Measurements from ENCODE around the gene CASS4. TPM values are rescaled to one million over a fixed set of nuclear protein-coding genes. Genes with fewer than 3 reads are reported as not detected.

Gene CASS4
- total RNA-seq, 1 donor from 2014 or later: 0.26 TPM

GRCh38 chr20:56437196-56437960 lies 25.3 kb downstream of the CASS4 start:
- no peaks in the 10 kb centered on the region for H3K27me3 Mint-ChIP-seq
- H3K4me1 Mint-ChIP-seq (ENCODE audit: low read depth): no peaks in the 10 kb centered on the region
- no peak overlapping the region for H3K27ac Mint-ChIP-seq
- TF ChIP-seq CTCF (IDR thresholded peaks at IDR 0.05; ENCODE audit: unreplicated experiment): no peak
- H3K4me3 Mint-ChIP-seq (ENCODE audit: low read depth): no peak overlapping the region
- DNase-seq (ENCODE audit: low spot score, unreplicated experiment): no peak
- no peaks in the 10 kb centered on the region for H3K36me3 Mint-ChIP-seq (ENCODE audit: insufficient read depth)
- H3K9me3 Mint-ChIP-seq (ENCODE audit: low read depth): no peaks in the 10 kb centered on the region

DNA sequence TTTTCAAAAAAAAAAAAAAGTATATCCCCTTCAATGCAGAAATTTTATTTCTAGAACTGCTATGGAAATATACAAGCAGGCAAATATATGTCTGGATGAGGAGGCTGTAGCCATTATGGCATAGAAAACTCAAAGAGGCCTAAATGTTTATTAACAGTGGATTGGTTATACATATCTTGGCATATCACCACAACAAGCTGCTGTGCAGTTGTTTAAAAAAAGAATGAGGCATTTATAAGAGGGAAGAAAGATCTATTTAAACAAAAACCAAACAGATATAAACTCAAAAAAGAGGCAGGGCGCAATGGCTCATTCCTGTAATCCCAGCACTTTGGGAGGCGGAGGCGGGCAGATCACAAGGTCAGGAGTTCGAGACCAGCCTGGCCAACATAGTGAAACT lies 26.2 kb downstream of the CASS4 start:
- H3K9me3 Mint-ChIP-seq (ENCODE audit: low read depth): no peaks in the 10 kb centered on the region
- TF ChIP-seq CTCF (IDR thresholded peaks at IDR 0.05; ENCODE audit: unreplicated experiment): no peak
- no peaks in the 10 kb centered on the region for H3K36me3 Mint-ChIP-seq (ENCODE audit: insufficient read depth)
- H3K4me3 Mint-ChIP-seq (ENCODE audit: low read depth): no peak overlapping the region
- no peaks in the 10 kb centered on the region for H3K27me3 Mint-ChIP-seq
- H3K4me1 Mint-ChIP-seq (ENCODE audit: low read depth): no peaks in the 10 kb centered on the region
- DNase-seq (ENCODE audit: low spot score, unreplicated experiment): no peak
- no peak overlapping the region for H3K27ac Mint-ChIP-seq

DNA sequence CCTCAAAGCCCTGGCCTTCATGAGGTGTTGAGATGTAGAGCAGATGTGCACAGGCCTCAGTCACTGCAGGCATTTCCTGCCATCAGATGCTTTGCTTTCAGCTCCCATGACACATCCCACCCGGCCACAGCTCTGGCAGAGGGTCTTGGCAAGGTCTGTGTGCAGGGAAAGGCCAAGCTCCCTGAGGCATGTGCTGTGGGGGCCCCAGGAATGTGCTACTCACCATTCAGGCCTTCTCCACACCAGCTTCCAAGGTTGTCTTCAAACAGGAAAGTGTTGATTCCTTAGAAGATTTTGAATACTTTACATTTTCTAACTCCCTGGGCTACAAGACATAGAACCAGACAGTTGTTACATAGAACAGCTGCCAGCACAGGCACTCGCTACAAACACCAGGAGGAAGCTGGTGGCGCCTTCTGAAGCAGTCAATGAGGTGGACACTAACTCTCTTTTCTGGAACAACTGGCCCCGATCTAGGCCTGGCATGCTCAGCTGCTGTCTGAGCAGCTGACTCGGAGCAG lies 27.8 kb downstream of the CASS4 start:
- Mint-ChIP-seq H3K4me3 (ENCODE audit: low read depth) (no peak overlapping the region), H3K9me3 (ENCODE audit: low read depth) (no peaks in the 10 kb centered on the region), H3K4me1 (ENCODE audit: low read depth) (no peaks in the 10 kb centered on the region), H3K36me3 (ENCODE audit: insufficient read depth) (no peaks in the 10 kb centered on the region), H3K27ac (no peak overlapping the region), H3K27me3 (no peaks in the 10 kb centered on the region)
- no peak for DNase-seq (ENCODE audit: low spot score, unreplicated experiment)
- no peak for TF ChIP-seq CTCF (IDR thresholded peaks at IDR 0.05; ENCODE audit: unreplicated experiment)

DNA sequence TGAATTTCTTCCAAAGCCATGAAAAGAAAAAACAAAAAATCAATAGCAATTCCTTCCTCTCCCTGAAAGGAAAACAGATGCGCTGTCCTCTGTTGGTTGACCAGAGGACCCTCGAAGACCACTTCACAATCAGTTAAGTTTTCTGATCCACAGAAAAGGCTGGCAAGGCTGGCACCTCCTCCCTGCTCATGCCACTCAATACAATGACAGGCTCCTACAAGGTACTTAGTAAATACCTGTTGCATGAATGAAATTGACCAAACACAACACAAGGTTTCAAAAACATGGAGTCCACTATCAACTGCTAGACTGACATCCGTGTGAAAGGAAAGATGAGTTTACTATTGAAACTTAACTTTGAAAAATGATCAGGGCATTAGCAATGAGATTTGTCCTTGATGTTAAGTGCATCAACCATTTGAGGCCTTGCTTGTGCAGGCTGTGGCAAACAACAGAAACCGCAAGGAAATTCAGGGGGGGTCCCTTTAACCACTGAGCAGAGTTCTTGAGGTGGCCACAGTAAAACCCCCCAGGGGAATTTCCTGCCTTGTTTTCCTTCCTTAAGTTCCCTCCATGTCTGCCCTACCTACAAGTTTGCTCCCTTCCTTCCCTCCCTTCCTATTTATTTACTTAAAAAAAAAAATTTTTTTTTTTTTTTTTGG lies 28.4 kb downstream of the CASS4 start:
- no peak overlapping the region for H3K4me3 Mint-ChIP-seq (ENCODE audit: low read depth)
- no peaks in the 10 kb centered on the region for H3K4me1 Mint-ChIP-seq (ENCODE audit: low read depth)
- H3K27ac Mint-ChIP-seq: no peak overlapping the region
- no peak for DNase-seq (ENCODE audit: low spot score, unreplicated experiment)
- no peak for TF ChIP-seq CTCF (IDR thresholded peaks at IDR 0.05; ENCODE audit: unreplicated experiment)
- no peaks in the 10 kb centered on the region for H3K9me3 Mint-ChIP-seq (ENCODE audit: low read depth)
- H3K27me3 Mint-ChIP-seq: no peaks in the 10 kb centered on the region
- H3K36me3 Mint-ChIP-seq (ENCODE audit: insufficient read depth): no peaks in the 10 kb centered on the region

DNA sequence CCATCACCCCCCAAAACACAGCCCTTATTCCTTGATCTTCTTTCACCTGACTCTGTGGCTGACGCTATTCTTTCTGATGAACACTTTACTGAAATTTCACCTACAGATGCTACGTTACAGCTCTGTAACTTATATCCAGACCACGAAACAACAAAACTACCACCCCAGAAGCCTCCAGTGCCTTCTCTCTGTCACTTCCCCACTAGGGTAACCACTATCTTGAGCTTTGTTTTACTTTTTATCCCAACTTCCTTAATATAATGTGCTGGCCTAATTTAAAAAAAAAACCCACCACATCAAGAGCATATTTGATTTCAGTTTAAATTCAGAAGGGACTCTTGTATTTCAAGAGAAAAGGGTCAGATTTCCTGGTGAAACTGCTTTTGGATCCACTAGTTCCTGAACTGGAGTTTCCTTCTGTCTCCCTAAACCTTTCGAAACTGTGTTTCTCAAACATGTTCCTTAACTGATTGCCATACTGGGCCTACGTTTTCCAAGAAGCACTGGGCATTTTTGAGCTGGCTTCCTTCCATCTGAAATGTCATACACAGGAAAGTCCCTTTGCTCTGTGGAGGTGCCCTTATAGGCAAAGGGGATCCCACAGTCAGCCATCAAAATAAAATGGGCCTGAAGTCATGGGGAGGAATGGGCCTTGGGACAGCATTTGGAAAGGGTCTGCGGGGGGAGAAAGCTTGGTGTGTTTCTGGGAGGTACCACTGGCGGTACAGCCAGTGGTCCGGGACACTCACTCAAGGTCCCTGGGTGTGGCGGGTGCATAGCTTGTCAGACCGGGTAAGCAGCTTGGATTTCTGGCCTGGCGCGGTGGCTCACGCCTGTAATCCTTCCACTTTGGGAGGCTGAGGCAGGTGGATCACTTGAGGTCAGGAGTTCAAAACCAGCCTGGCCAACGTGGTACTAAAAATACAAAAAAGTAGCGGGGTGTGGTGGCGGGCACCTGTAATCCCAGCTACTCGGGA lies 30.6 kb downstream of the CASS4 start:
- Mint-ChIP-seq H3K9me3 (ENCODE audit: low read depth) (no peaks in the 10 kb centered on the region), H3K4me1 (ENCODE audit: low read depth) (no peaks in the 10 kb centered on the region), H3K27ac (no peak overlapping the region), H3K36me3 (ENCODE audit: insufficient read depth) (no peaks in the 10 kb centered on the region), H3K4me3 (ENCODE audit: low read depth) (no peak overlapping the region), H3K27me3 (no peaks in the 10 kb centered on the region)
- no peak for DNase-seq (ENCODE audit: low spot score, unreplicated experiment)
- TF ChIP-seq CTCF (IDR thresholded peaks at IDR 0.05; ENCODE audit: unreplicated experiment): no peak

Measured in progenitor cell of endocrine pancreas (in vitro differentiated cells).